Liver (tissue), 9 donors: ENCODE measurements around the gene PRPF18. TPM values are rescaled to one million over a fixed set of nuclear protein-coding genes. Genes with fewer than 3 reads are reported as not detected.

ENCODE experiments used
- DNase-seq: peaks from one replicate; pipeline ENCODE4 v3.0.0-alpha.2; 2017; ENCODE audit warnings: low spot score
- H3K27ac ChIP-seq, 2 donors: one replicate each; pipeline ENCODE4 v1.7.0; 2013; ENCODE audit warnings: inconsistent platforms in 2 of 2, low read length in 2 of 2, control low read depth in 1 of 2, low read depth in 1 of 2, mild to moderate bottlenecking in 1 of 2
- H3K27me3 ChIP-seq, 4 donors: one replicate each; pipeline versions ENCODE4 v1.6.1 to v1.7.0; 2013; ENCODE audit warnings: low read length in 3 of 4, inconsistent platforms in 1 of 4, mild to moderate bottlenecking in 1 of 4, moderate library complexity in 1 of 4; ENCODE audit not compliant: control insufficient read depth in 4 of 4, insufficient read depth in 4 of 4
- H3K36me3 ChIP-seq, 4 donors: one replicate each; pipeline versions ENCODE4 v1.6.1 to v1.7.0; 2013; ENCODE audit warnings: low read length in 3 of 4, mild to moderate bottlenecking in 3 of 4, low read depth in 1 of 4, moderate library complexity in 1 of 4; ENCODE audit not compliant: control insufficient read depth in 4 of 4, insufficient read depth in 3 of 4
- H3K4me1 ChIP-seq, 4 donors: one replicate each; pipeline versions ENCODE4 v1.6.1 to v1.7.0; 2013; ENCODE audit warnings: low read length in 3 of 4, mild to moderate bottlenecking in 3 of 4, moderate library complexity in 1 of 4; ENCODE audit not compliant: control insufficient read depth in 4 of 4, insufficient read depth in 4 of 4
- H3K4me3 ChIP-seq, 3 donors: one replicate each; pipeline versions ENCODE4 v1.6.1 to v1.7.0; 2013; ENCODE audit warnings: low read length in 3 of 3, control low read depth in 1 of 3, low read depth in 1 of 3, mild to moderate bottlenecking in 1 of 3
- H3K9ac ChIP-seq, 2 donors: one replicate each; pipeline ENCODE4 v1.7.0; 2013; ENCODE audit warnings: low read length in 2 of 2, mild to moderate bottlenecking in 2 of 2, moderate library complexity in 2 of 2, control low read depth in 1 of 2, low read depth in 1 of 2
- H3K9me3 ChIP-seq, 4 donors: one replicate each; pipeline versions ENCODE4 v1.6.1 to v1.7.0; 2013; ENCODE audit warnings: low read length in 3 of 4; ENCODE audit not compliant: control insufficient read depth in 4 of 4
- FOXA1 ChIP-seq: IDR thresholded peaks from 2 replicates; pipeline ENCODE4 v1.6.1; 2016; ENCODE audit warnings: antibody characterized with exemption
- FOXA2 ChIP-seq: IDR thresholded peaks from 2 replicates; pipeline ENCODE4 v1.6.1; 2016; ENCODE audit warnings: antibody characterized with exemption
- GABPA ChIP-seq, 2 donors: IDR thresholded peaks in 1 of 2; conservative IDR thresholded peaks in 1 of 2; 2 replicates each; pipeline ENCODE4 v1.6.1; 2016; ENCODE audit warnings: antibody characterized with exemption in 2 of 2, mild to moderate bottlenecking in 1 of 2, moderate library complexity in 1 of 2
- HNF4A ChIP-seq, 2 donors: conservative IDR thresholded peaks; 2 replicates each; pipeline ENCODE4 v1.6.1; 2016; ENCODE audit warnings: antibody characterized with exemption in 2 of 2, mild to moderate bottlenecking in 2 of 2
- HNF4G ChIP-seq: IDR thresholded peaks from 2 replicates; pipeline ENCODE4 v1.6.1; 2016; ENCODE audit warnings: antibody characterized with exemption
- JUND ChIP-seq, 2 donors: IDR thresholded peaks; 2 replicates each; pipeline ENCODE4 v1.6.1; 2016; ENCODE audit warnings: antibody characterized with exemption in 2 of 2
- NR2F2 ChIP-seq: IDR thresholded peaks from 2 replicates; pipeline ENCODE4 v1.6.1; 2016; ENCODE audit warnings: antibody characterized with exemption
- RAD21 ChIP-seq, 2 donors: IDR thresholded peaks; 2 replicates each; pipeline ENCODE4 v1.6.1; 2016; ENCODE audit warnings: antibody characterized with exemption in 2 of 2, mild to moderate bottlenecking in 2 of 2
- YY1 ChIP-seq: IDR thresholded peaks from 2 replicates; pipeline ENCODE4 v1.6.1; 2016; ENCODE audit warnings: antibody characterized with exemption, mild to moderate bottlenecking
- WGBS: extraction: QIAGEN DNeasy Blood & Tissue Kit; methylation state at CpG from one replicate; pipeline ENCODE4 v1.1.7; 2013; 5-methylcytosine and 5-hydroxymethylcytosine counted together
- polyA plus RNA-seq, 2 donors: library from polyadenylated mRNA; stranded (reverse) in 1 of 2; unstranded in 1 of 2; fragments of 200-250 nt in 1 of 2; fragments of >200 nt in 1 of 2; fragmentation: Nextera tagmentation in 1 of 2; extraction: Ambion mirVana in 1 of 2; gene quantifications; one replicate each; pipeline versions ENCODE4 v1.2.1 to v1.2.3, GENCODE V29; 2013 to 2015
- total RNA-seq, 2 donors: library from RNA; depleted of rRNA; stranded (reverse); fragments of >200 nt; gene quantifications; one replicate each; pipeline ENCODE4 v1.2.3, GENCODE V29; 2014
- TF ChIP-seq, protein P1 (sequence below): IDR thresholded peaks from 2 replicates; pipeline ENCODE4 v1.6.1; 2016; ENCODE audit warnings: antibody characterized with exemption, mild to moderate bottlenecking
- TF ChIP-seq, protein P2 (sequence below): fragments of 150-350 bp; IDR thresholded peaks from 2 replicates; pipeline ENCODE4 v1.5.1; 2017; ENCODE audit warnings: improper control_type of control experiment, low read depth, low read length; ENCODE audit not compliant: missing input control
- TF ChIP-seq, protein P3 (sequence below): IDR thresholded peaks from 2 replicates; pipeline ENCODE4 v1.6.1; 2016; ENCODE audit warnings: antibody characterized with exemption
- donor health status: healthy.
- donor health status: healthy.
- donor health status: healthy.
- donor health status: healthy.
- donor health status: healthy.

PRPF18 gene
- total and polyA plus RNA-seq, 4 donors = 10.0 to 28.3 (median 14.5) TPM

DNA sequence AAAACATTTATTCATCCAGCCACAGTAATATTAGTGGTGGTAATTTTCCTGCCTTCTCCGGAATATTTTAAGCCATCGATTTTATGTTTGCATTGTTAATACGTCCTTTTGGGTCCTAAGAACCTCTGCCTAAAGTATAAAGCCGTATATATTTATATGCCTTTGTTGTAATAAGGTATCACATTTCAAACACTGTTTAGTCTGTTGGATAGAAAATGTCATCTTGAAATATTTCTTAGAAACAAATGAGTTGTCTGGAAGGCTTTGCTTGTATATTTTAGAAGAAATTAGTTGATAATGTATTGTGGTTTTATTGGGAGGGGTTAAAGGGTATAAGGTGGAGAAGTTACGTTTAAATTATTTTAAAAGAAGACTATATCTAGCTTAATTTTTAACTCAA is 11.1 kb downstream of the PRPF18 start:
- H3K9me3 ChIP-seq = no peaks in the 10 kb centered on the region
- WGBS = 85% methylated on average over 5 of the region's 5 CpGs
- H3K27ac ChIP-seq = no peak overlapping the region
- peaks cover 4 to 13% (median 7%) of the 10 kb centered on the region in 4 donors for H3K36me3 ChIP-seq
- no peak overlapping the region for H3K9ac ChIP-seq
- no peaks in the 10 kb centered on the region for H3K27me3 ChIP-seq
- no peak overlapping the region for H3K4me3 ChIP-seq
- DNase-seq = no peak
- TF ChIP-seq FOXA1 = no peak
- H3K4me1 ChIP-seq = no peaks in the 10 kb centered on the region

DNA sequence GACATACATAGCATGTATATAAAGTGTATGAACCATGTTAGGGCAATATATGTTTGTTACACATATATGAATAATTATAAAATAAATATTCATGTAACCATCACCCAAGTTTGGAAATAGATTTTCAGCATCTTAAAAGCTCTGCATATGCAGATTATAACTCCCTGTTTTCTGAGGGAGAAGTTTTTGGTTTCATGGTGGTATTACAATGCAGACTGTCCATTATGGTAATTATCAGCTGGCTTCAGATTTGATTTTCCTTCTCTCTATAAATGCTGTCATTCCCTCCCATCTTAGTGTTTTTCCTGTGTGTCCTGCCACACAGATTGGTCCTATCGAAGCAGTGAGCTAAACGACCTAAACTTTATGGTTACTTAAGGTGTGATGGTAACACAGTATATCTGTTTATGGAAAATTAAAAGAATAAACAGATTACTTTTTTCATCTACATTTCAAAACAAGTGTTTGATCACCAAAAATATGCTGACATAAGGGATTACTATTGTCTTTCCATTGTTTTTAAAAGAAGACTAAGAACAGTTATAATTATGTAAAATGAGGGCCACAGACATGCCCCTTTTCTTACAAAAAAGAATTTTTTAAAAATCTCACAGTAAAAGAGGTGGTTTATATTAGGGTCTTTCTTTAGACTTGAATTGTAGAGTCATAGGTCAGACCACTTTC is 17.7 kb downstream of the PRPF18 start:
- TF ChIP-seq, protein P1, sequence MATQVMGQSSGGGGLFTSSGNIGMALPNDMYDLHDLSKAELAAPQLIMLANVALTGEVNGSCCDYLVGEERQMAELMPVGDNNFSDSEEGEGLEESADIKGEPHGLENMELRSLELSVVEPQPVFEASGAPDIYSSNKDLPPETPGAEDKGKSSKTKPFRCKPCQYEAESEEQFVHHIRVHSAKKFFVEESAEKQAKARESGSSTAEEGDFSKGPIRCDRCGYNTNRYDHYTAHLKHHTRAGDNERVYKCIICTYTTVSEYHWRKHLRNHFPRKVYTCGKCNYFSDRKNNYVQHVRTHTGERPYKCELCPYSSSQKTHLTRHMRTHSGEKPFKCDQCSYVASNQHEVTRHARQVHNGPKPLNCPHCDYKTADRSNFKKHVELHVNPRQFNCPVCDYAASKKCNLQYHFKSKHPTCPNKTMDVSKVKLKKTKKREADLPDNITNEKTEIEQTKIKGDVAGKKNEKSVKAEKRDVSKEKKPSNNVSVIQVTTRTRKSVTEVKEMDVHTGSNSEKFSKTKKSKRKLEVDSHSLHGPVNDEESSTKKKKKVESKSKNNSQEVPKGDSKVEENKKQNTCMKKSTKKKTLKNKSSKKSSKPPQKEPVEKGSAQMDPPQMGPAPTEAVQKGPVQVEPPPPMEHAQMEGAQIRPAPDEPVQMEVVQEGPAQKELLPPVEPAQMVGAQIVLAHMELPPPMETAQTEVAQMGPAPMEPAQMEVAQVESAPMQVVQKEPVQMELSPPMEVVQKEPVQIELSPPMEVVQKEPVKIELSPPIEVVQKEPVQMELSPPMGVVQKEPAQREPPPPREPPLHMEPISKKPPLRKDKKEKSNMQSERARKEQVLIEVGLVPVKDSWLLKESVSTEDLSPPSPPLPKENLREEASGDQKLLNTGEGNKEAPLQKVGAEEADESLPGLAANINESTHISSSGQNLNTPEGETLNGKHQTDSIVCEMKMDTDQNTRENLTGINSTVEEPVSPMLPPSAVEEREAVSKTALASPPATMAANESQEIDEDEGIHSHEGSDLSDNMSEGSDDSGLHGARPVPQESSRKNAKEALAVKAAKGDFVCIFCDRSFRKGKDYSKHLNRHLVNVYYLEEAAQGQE = no peak
- TF ChIP-seq FOXA1 (no peak), RAD21 (IDR thresholded peaks at IDR 0.05) (no peak), JUND (IDR thresholded peaks at IDR 0.05) (no peak), HNF4G (no peak), NR2F2 (no peak)
- TF ChIP-seq, protein P2, sequence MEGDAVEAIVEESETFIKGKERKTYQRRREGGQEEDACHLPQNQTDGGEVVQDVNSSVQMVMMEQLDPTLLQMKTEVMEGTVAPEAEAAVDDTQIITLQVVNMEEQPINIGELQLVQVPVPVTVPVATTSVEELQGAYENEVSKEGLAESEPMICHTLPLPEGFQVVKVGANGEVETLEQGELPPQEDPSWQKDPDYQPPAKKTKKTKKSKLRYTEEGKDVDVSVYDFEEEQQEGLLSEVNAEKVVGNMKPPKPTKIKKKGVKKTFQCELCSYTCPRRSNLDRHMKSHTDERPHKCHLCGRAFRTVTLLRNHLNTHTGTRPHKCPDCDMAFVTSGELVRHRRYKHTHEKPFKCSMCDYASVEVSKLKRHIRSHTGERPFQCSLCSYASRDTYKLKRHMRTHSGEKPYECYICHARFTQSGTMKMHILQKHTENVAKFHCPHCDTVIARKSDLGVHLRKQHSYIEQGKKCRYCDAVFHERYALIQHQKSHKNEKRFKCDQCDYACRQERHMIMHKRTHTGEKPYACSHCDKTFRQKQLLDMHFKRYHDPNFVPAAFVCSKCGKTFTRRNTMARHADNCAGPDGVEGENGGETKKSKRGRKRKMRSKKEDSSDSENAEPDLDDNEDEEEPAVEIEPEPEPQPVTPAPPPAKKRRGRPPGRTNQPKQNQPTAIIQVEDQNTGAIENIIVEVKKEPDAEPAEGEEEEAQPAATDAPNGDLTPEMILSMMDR = no peak
- H3K4me3 ChIP-seq = no peak overlapping the region
- no peak overlapping the region for H3K9ac ChIP-seq
- no peak overlapping the region for H3K27ac ChIP-seq
- H3K9me3 ChIP-seq = no peaks in the 10 kb centered on the region
- no peaks in the 10 kb centered on the region for H3K27me3 ChIP-seq
- no peaks in the 10 kb centered on the region for H3K4me1 ChIP-seq
- H3K36me3 ChIP-seq = peaks cover 5 to 26% (median 20%) of the 10 kb centered on the region in 4 donors
- DNase-seq = no peak
- WGBS = 92% methylated on average over 2 of the region's 2 CpGs

DNA sequence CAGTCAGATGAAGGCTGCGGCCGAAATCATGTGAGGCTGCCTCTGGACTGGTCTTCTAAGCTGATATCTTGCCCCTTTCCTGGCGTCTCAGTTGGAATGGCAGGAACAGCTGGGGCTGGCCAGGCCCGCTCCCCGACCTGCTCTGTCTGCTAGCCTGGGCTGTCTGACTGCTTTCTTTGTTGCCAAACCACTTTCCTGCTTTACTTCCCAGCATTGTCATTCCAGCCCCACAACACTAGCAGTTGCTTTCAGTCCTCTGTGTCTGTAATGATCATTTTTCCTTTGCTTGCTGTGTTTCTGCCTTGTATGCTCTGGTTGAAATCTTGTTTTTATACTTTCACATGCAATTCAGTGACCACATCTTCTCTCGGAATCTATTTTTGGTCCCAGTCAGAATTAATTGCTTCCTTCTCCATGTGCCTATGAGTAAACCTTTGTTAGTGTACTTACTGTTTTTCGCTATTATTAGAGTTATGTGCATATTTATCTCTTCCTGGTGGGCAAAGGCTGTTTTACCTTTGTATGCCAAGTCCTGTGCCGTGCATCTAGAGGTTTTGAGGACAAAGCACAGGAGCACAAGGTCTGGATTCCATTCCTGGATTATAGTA is 21.6 kb downstream of the PRPF18 start:
- WGBS = 90% methylated on average over 8 of the region's 8 CpGs
- H3K27ac ChIP-seq = no peak overlapping the region
- TF ChIP-seq HNF4G (no peak), FOXA2 (no peak), RAD21 (IDR thresholded peaks at IDR 0.05) (no peak), HNF4A (conservative IDR thresholded peaks at IDR 0.05) (no peak), GABPA (IDR thresholded peaks at IDR 0.05 in 1 of 2, conservative IDR thresholded peaks at IDR 0.05 in 1 of 2) (no peak), NR2F2 (no peak), YY1 (no peak)
- TF ChIP-seq, protein P3, sequence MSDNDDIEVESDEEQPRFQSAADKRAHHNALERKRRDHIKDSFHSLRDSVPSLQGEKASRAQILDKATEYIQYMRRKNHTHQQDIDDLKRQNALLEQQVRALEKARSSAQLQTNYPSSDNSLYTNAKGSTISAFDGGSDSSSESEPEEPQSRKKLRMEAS = no peak
- TF ChIP-seq, protein P2 = no peak
- TF ChIP-seq, protein P1 = no peak

More for the DNA sequence above, 21.6 kb downstream of the PRPF18 start:
- H3K4me3 ChIP-seq = no peak overlapping the region
- no peak for DNase-seq
- H3K9ac ChIP-seq = no peak overlapping the region
- no peaks in the 10 kb centered on the region for H3K4me1 ChIP-seq
- H3K36me3 ChIP-seq = peaks cover 5 to 35% (median 26%) of the 10 kb centered on the region in 4 donors
- no peaks in the 10 kb centered on the region for H3K9me3 ChIP-seq
- no peaks in the 10 kb centered on the region for H3K27me3 ChIP-seq
